ENCODE data around the gene SLC51A.

SLC51A gene

GRCh38 chr3:196246612-196247308 is 30.4 kb downstream of the SLC51A start:
- TF ChIP-seq CTCF (IDR thresholded peaks at IDR 0.05) = no peak
- Histone ChIP-seq H3K9me3 (no peaks in the 10 kb centered on the region), H3K4me3 (no peak overlapping the region), H3K27ac (no peak overlapping the region), H3K36me3 (peaks cover 30 to 63% (median 48%) of the 10 kb centered on the region in 3 donors), H3K4me1 (no peaks in the 10 kb centered on the region), H3K27me3 (no peaks in the 10 kb centered on the region)
- DNase-seq = no peak
- intact Hi-C loops (cut with DNase I; ENCODE audit: low total_unique reads) = no loop called here

- Histone ChIP-seq H3K4me3 (no peak overlapping the region), H3K36me3 (peaks cover 19 to 44% (median 39%) of the 10 kb centered on the region in 3 donors), H3K4me1 (no peaks in the 10 kb centered on the region), H3K9me3 (no peaks in the 10 kb centered on the region), H3K27ac (no peak overlapping the region), H3K27me3 (no peaks in the 10 kb centered on the region)
- intact Hi-C loops (cut with DNase I; ENCODE audit: low total_unique reads) = loop anchor here (5.0 kb wide), 1 partner anchor 270 kb away; no protein-coding TSS in a partner anchor
- no peak for TF ChIP-seq CTCF (IDR thresholded peaks at IDR 0.05)
- no peak for DNase-seq
Measured at GRCh38 chr3:196251918-196252317, 35.6 kb downstream of the SLC51A start.

- H3K4me3 ChIP-seq = no peak overlapping the region
- no peak for TF ChIP-seq CTCF (IDR thresholded peaks at IDR 0.05)
- no peaks in the 10 kb centered on the region for H3K4me1 ChIP-seq
- no peak for DNase-seq
- H3K27me3 ChIP-seq = no peaks in the 10 kb centered on the region
- no peaks in the 10 kb centered on the region for H3K9me3 ChIP-seq
- H3K36me3 ChIP-seq = peaks cover 8 to 35% (median 23%) of the 10 kb centered on the region in 3 donors
- intact Hi-C loops (cut with DNase I; ENCODE audit: low total_unique reads) = loop anchor here (5.0 kb wide), 1 partner anchor 268 kb away; no protein-coding TSS in a partner anchor
- no peak overlapping the region for H3K27ac ChIP-seq
Measured at GRCh38 chr3:196254376-196255283, 38.3 kb downstream of the SLC51A start.

GRCh38 chr3:196255776-196256175 is 39.4 kb downstream of the SLC51A start:
- H3K4me1 ChIP-seq = no peaks in the 10 kb centered on the region
- no peaks in the 10 kb centered on the region for H3K27me3 ChIP-seq
- intact Hi-C loops (cut with DNase I; ENCODE audit: low total_unique reads) = no loop called here
- peaks cover 8 to 36% (median 29%) of the 10 kb centered on the region in 3 donors for H3K36me3 ChIP-seq
- DNase-seq = no peak
- H3K27ac ChIP-seq = no peak overlapping the region
- H3K4me3 ChIP-seq = no peak overlapping the region
- TF ChIP-seq CTCF (IDR thresholded peaks at IDR 0.05) = no peak
- H3K9me3 ChIP-seq = no peaks in the 10 kb centered on the region

- Histone ChIP-seq H3K4me1 (no peaks in the 10 kb centered on the region), H3K36me3 (peaks cover 14 to 57% (median 34%) of the 10 kb centered on the region in 3 donors), H3K27ac (no peak overlapping the region), H3K27me3 (no peaks in the 10 kb centered on the region), H3K9me3 (no peaks in the 10 kb centered on the region), H3K4me3 (no peak overlapping the region)
- intact Hi-C loops (cut with DNase I; ENCODE audit: low total_unique reads) = no loop called here
- no peak for DNase-seq
- no peak for TF ChIP-seq CTCF (IDR thresholded peaks at IDR 0.05)
Measured at GRCh38 chr3:196260784-196261183, 44.5 kb downstream of the SLC51A start.

All from tibial artery (tissue), 4 donors.